H1 (cell line): ENCODE data around the gene ZSCAN18. TPM values are rescaled to one million over a fixed set of nuclear protein-coding genes. Genes with fewer than 3 reads are reported as not detected.
A peak's percentile ranks its signal among the peaks of the same experiment; 100 is the strongest.

ENCODE experiments used
- CTCF ChIA-PET: fragments of 300-600 bp; sonication (Branson Sonifier 250); formaldehyde crosslinking; loops from one replicate; lab custom pipeline; 2021; ENCODE audit not compliant: partially characterized antibody; lab: Charles Lee
- POLR2A ChIA-PET: fragments of 300-600 bp; sonication (Branson Sonifier 250); formaldehyde crosslinking; loops from one replicate; lab custom pipeline; 2021; ENCODE audit warnings: inconsistent platforms; ENCODE audit not compliant: partially characterized antibody; lab: Charles Lee
- DNase-seq, 2 experiments: peaks; one replicate each; pipeline versions ENCODE4 v3.0.0 to v3.0.0-alpha.2; 2010 to 2022; ENCODE audit warnings: low spot score in 2 of 2, low read depth in 1 of 2, mixed read lengths in 1 of 2
- FAIRE-seq: peaks from 2 replicates; lab custom pipeline; 2011; peaks lifted over from hg19 to GRCh38; lab: Jason Lieb, UNC
- H2AFZ ChIP-seq: 2 replicates; pipeline ENCODE4 v1.8.1; 2012; ENCODE audit warnings: low read length, inconsistent platforms
- H2AK5ac ChIP-seq: 2 replicates; pipeline ENCODE4 v1.6.1; 2013; ENCODE audit warnings: low read depth, low read length
- H2BK120ac ChIP-seq: replicated peaks from 2 replicates; pipeline ENCODE3; 2013; ENCODE audit warnings: low read depth, low read length, inconsistent platforms
- H2BK12ac ChIP-seq: 2 replicates; pipeline ENCODE4 v1.6.1; 2013; ENCODE audit warnings: low read depth, low read length
- H2BK15ac ChIP-seq: 2 replicates; pipeline ENCODE4 v1.6.1; 2013; ENCODE audit warnings: low read length
- H2BK20ac ChIP-seq: 2 replicates; pipeline ENCODE4 v1.6.1; 2013; ENCODE audit warnings: low read length
- H2BK5ac ChIP-seq: 2 replicates; pipeline ENCODE4 v1.6.1; 2013; ENCODE audit warnings: low read depth, low read length
- H3K14ac ChIP-seq: 2 replicates; pipeline ENCODE4 v1.6.1; 2013; ENCODE audit warnings: inconsistent platforms; ENCODE audit not compliant: insufficient read length
- H3K18ac ChIP-seq: 2 replicates; pipeline ENCODE4 v1.6.1; 2013; ENCODE audit warnings: low read length; ENCODE audit errors: extremely low read depth
- H3K23ac ChIP-seq: 2 replicates; pipeline ENCODE4 v1.6.1; 2013; ENCODE audit warnings: inconsistent platforms; ENCODE audit not compliant: insufficient read length
- H3K23me2 ChIP-seq: 2 replicates; pipeline ENCODE4 v1.6.1; 2013; ENCODE audit warnings: low read depth, low read length
- H3K27ac ChIP-seq: 2 replicates; pipeline ENCODE4 v1.6.1; 2011; ENCODE audit warnings: low read depth, low read length, inconsistent platforms
- H3K27me3 ChIP-seq, 4 experiments: replicated peaks in 1 of 4; 1 replicate in 1 of 4; 2 replicates in 3 of 4; pipeline versions ENCODE4 v1.6.1 to v1.8.1; 2011 to 2013; ENCODE audit warnings: low read length in 3 of 4, mild to moderate bottlenecking in 3 of 4, inconsistent platforms in 2 of 4, mixed read lengths in 2 of 4, moderate library complexity in 1 of 4; ENCODE audit not compliant: control insufficient read depth in 3 of 4, insufficient read depth in 3 of 4; ENCODE audit errors: extremely low read depth in 1 of 4
- H3K36me3 ChIP-seq, 4 experiments: 2 replicates each; pipeline versions ENCODE4 v1.6.1 to v1.8.1; 2011 to 2013; ENCODE audit warnings: mild to moderate bottlenecking in 4 of 4, low read length in 3 of 4, moderate library complexity in 2 of 4, control low read depth in 1 of 4, inconsistent platforms in 1 of 4; ENCODE audit not compliant: insufficient read depth in 4 of 4, control insufficient read depth in 2 of 4
- H3K4ac ChIP-seq: replicated peaks from 2 replicates; pipeline ENCODE3; 2013; ENCODE audit warnings: low read length, low read depth, mixed read lengths, inconsistent platforms; ENCODE audit not compliant: insufficient read length
- H3K4me1 ChIP-seq, 4 experiments: replicated peaks in 1 of 4; 1 replicate in 1 of 4; 2 replicates in 3 of 4; pipeline versions ENCODE4 v1.6.1 to v1.8.1; 2011 to 2013; ENCODE audit warnings: low read length in 3 of 4, inconsistent platforms in 2 of 4, mixed read lengths in 1 of 4; ENCODE audit not compliant: insufficient read depth in 4 of 4, control insufficient read depth in 3 of 4
- H3K4me2 ChIP-seq, 2 experiments: 2 replicates each; pipeline versions ENCODE4 v1.6.1 to v1.8.1; 2011 to 2013; ENCODE audit warnings: low read depth in 2 of 2, low read length in 2 of 2, control low read depth in 1 of 2, inconsistent platforms in 1 of 2, mild to moderate bottlenecking in 1 of 2; ENCODE audit not compliant: insufficient read depth in 1 of 2
- H3K4me3 ChIP-seq, 4 experiments: fragments of 200-600, 300-600 bp in 1 of 4; sonication (generic), shearing (Covaris generic), sonication (Bioruptor Twin) in 1 of 4; 2 replicates each; pipeline versions ENCODE4 v1.5.1 to v1.8.1; 2011 to 2016; ENCODE audit warnings: low read length in 4 of 4, low read depth in 3 of 4, control low read depth in 2 of 4, inconsistent platforms in 2 of 4, mild to moderate bottlenecking in 2 of 4, mixed read lengths in 1 of 4, moderate library complexity in 1 of 4; ENCODE audit not compliant: insufficient read depth in 2 of 4; ENCODE audit errors: extremely low read depth in 1 of 4
- H3K56ac ChIP-seq: replicated peaks from 2 replicates; pipeline ENCODE3; 2013; ENCODE audit warnings: low read depth, mild to moderate bottlenecking, mixed read lengths, low read length, inconsistent platforms; ENCODE audit not compliant: insufficient read length
- H3K79me1 ChIP-seq: 2 replicates; pipeline ENCODE4 v1.6.1; 2013; ENCODE audit warnings: low read depth, low read length, control low read depth
- H3K79me2 ChIP-seq, 2 experiments: 2 replicates each; pipeline versions ENCODE4 v1.6.1 to v1.8.1; 2012 to 2013; ENCODE audit warnings: low read length in 2 of 2, mild to moderate bottlenecking in 2 of 2, inconsistent platforms in 1 of 2; ENCODE audit not compliant: insufficient read depth in 2 of 2, control insufficient read depth in 1 of 2
- H3K9ac ChIP-seq, 4 experiments: replicated peaks in 1 of 4; 1 replicate in 1 of 4; 2 replicates in 3 of 4; pipeline versions ENCODE4 v1.6.1 to v1.8.1; 2011 to 2013; ENCODE audit warnings: low read depth in 3 of 4, low read length in 3 of 4, control low read depth in 2 of 4, mild to moderate bottlenecking in 2 of 4, moderate library complexity in 2 of 4, inconsistent platforms in 1 of 4; ENCODE audit errors: extremely low read depth in 1 of 4
- H3K9me3 ChIP-seq, 2 experiments: 2 replicates each; pipeline versions ENCODE4 v1.6.1 to v1.8.1; 2012 to 2013; ENCODE audit warnings: mild to moderate bottlenecking in 2 of 2, moderate library complexity in 2 of 2, control low read depth in 1 of 2, inconsistent platforms in 1 of 2, low read depth in 1 of 2, low read length in 1 of 2, mixed read lengths in 1 of 2; ENCODE audit not compliant: insufficient read depth in 2 of 2
- H4K20me1 ChIP-seq, 2 experiments: replicated peaks in 1 of 2; 2 replicates each; pipeline versions ENCODE3 to v1.8.1; 2011 to 2013; ENCODE audit warnings: inconsistent platforms in 2 of 2, low read length in 2 of 2, mild to moderate bottlenecking in 1 of 2; ENCODE audit not compliant: insufficient read depth in 2 of 2, control insufficient read depth in 1 of 2
- H4K5ac ChIP-seq: 2 replicates; pipeline ENCODE4 v1.6.1; 2013; ENCODE audit warnings: low read length, low read depth, mixed read lengths, inconsistent platforms; ENCODE audit not compliant: insufficient read length
- H4K8ac ChIP-seq: 2 replicates; pipeline ENCODE4 v1.8.0; 2013; ENCODE audit warnings: mild to moderate bottlenecking, moderate library complexity, low read length, inconsistent platforms; ENCODE audit not compliant: insufficient read depth; ENCODE audit errors: extremely low read depth
- H4K91ac ChIP-seq: replicated peaks from 2 replicates; pipeline ENCODE3; 2013; ENCODE audit warnings: low read length, mixed read lengths, inconsistent platforms; ENCODE audit not compliant: insufficient read length
- BRCA1 ChIP-seq: IDR thresholded peaks from 2 replicates; pipeline ENCODE4 v1.6.1; 2012; ENCODE audit warnings: low read depth, low read length, improper control_type of control experiment
- CBX5 ChIP-seq: fragments of 300-800, 300-1000 bp; sonication (generic); IDR thresholded peaks from 2 replicates; pipeline ENCODE4 v1.7.1; 2016; ENCODE audit warnings: antibody characterized with exemption, low read length, low read depth
- CBX8 ChIP-seq: fragments of 300-800, 300-1000 bp; sonication (generic); IDR thresholded peaks from 2 replicates; pipeline ENCODE4 v1.7.1; 2016; ENCODE audit warnings: low read depth, low read length, borderline replicate concordance
- CREB1 ChIP-seq: IDR thresholded peaks from 2 replicates; pipeline ENCODE4 v1.6.1; 2012; ENCODE audit warnings: inconsistent platforms
- EZH2 ChIP-seq: fragments of 200-600 bp; sonication (generic); IDR thresholded peaks from 2 replicates; pipeline ENCODE4 v1.7.1; 2012; ENCODE audit warnings: low read depth, mild to moderate bottlenecking, moderate library complexity, low read length, inconsistent platforms; ENCODE audit not compliant: severe bottlenecking
- JUND ChIP-seq: IDR thresholded peaks from 2 replicates; pipeline ENCODE4 v1.6.1; 2011; ENCODE audit warnings: mild to moderate bottlenecking, improper control_type of control experiment, low read length
- MAFK ChIP-seq: IDR thresholded peaks from 2 replicates; pipeline ENCODE4 v1.6.1; 2012; ENCODE audit warnings: low read depth, mild to moderate bottlenecking, improper control_type of control experiment, low read length
- POLR2AphosphoS5 ChIP-seq: IDR thresholded peaks from 2 replicates; pipeline ENCODE4 v1.6.1; 2011; ENCODE audit warnings: low read depth, low read length
- RBBP5 ChIP-seq: IDR thresholded peaks from 2 replicates; pipeline ENCODE4 v1.7.1; 2012; ENCODE audit warnings: low read depth, mild to moderate bottlenecking, inconsistent platforms, low read length, moderate library complexity, borderline replicate concordance
- SAP30 ChIP-seq: fragments of 300-600 bp; sonication (generic); IDR thresholded peaks from 2 replicates; pipeline ENCODE4 v1.7.1; 2012; ENCODE audit warnings: low read length, moderate library complexity, mild to moderate bottlenecking, inconsistent platforms; ENCODE audit not compliant: insufficient read depth, insufficient replicate concordance
- TAF1 ChIP-seq: IDR thresholded peaks from 2 replicates; pipeline ENCODE4 v1.6.1; 2011; ENCODE audit warnings: mild to moderate bottlenecking, low read depth, low read length
- TCF12 ChIP-seq: IDR thresholded peaks from 2 replicates; pipeline ENCODE4 v1.6.1; 2011; ENCODE audit warnings: low read depth, mild to moderate bottlenecking, low read length
- WGBS, 2 experiments: shearing (Covaris generic) in 1 of 2; methylation state at CpG; one replicate each; pipeline versions ENCODE4 v1.1.6 to v1.1.7; 2013 to 2015; ENCODE audit warnings: low lambda C conversion rate in 2 of 2, mixed read lengths in 2 of 2, inconsistent platforms in 1 of 2, low coverage in 1 of 2, missing lambda C conversion rate in 1 of 2; ENCODE audit not compliant: insufficient replicate concordance in 2 of 2, insufficient coverage in 1 of 2, insufficient read length in 1 of 2; ENCODE audit errors: extremely low coverage in 1 of 2, missing lambda C conversion rate in 1 of 2; 5-methylcytosine and 5-hydroxymethylcytosine counted together
- polyA plus RNA-seq, 7 experiments: library from polyadenylated mRNA; depleted of rRNA in 3 of 7; stranded (reverse) in 5 of 7; unstranded in 2 of 7; fragments of >200 nt in 5 of 7; fragments of 200-250 nt in 2 of 7; gene quantifications; 1 replicate in 5 of 7; 2 replicates in 1 of 7; 4 replicates in 1 of 7; pipeline versions ENCODE4 v1.2.1 to v1.2.3, GENCODE V29; 2011 to 2013; ENCODE audit warnings: missing spikeins in 2 of 7, mixed read lengths in 2 of 7
- total RNA-seq: library from RNA; stranded (reverse); fragmentation: NEBNext Ultra II Directional; extraction: Animal tissue kit (Norgen Biotek cat#: 25700); gene quantifications from 2 replicates; pipeline ENCODE4 v1.2.1, GENCODE V29; 2021
- TF ChIP-seq, protein P1 (sequence below): IDR thresholded peaks from 2 replicates; pipeline ENCODE4 v1.6.1; 2012; ENCODE audit warnings: low read length, inconsistent platforms

Gene ZSCAN18
- total and polyA plus RNA-seq, 2 of the 8 experiments (the other 6 are each of a cell fraction or from before 2014, with no cell fraction given), result 37.0 to 41.4 TPM

DNA sequence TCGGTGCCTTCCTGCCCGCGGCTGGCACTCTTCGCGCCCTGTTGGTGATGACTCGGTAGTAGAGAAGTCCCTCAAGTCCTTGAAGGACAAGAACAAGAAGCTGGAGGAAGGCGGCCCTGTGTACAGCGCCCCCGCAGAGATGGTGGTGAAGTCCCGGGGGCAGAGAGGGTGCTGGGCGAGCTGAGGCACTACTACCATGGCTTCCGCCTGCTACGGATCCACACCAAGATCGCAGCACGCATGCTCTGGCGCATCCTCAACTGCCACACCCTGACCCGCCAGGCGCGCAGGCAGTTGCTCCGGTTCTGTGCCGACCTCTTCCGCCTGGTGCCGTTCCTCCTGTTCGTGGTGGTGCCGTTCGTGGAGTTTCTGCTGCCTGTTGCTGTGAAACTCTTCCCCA lies 53.1 kb downstream of the ZSCAN18 start:
- Histone ChIP-seq H2BK20ac (no peak overlapping the region), H3K79me2 (no peaks in the 10 kb centered on the region), H4K91ac (peak overlapping the region; percentile 54), H4K5ac (no peak overlapping the region), H2AK5ac (no peak overlapping the region), H2BK15ac (no peak overlapping the region), H3K9ac (no peak overlapping the region), H3K4me1 (peaks cover 0 to 3% (median 0%) of the 10 kb centered on the region in 4 experiments; a peak in 2 of 7 replicates), H3K4me3 (no peak overlapping the region), H3K27me3 (peaks cover 0 to 5% (median 4%) of the 10 kb centered on the region in 4 experiments; a peak in 4 of 7 replicates), H2AFZ (no peak overlapping the region), H3K9me3 (peaks cover 29 to 51% of the 10 kb centered on the region in 2 experiments), H2BK12ac (no peak overlapping the region), H3K4ac (no peak overlapping the region), H3K23ac (no peak overlapping the region), H3K4me2 (no peak overlapping the region), H2BK120ac (no peak overlapping the region), H3K18ac (no peak overlapping the region), H4K8ac (no peak overlapping the region), H4K20me1 (no peaks in the 10 kb centered on the region), H2BK5ac (no peak overlapping the region), H3K56ac (no peak overlapping the region), H3K23me2 (no peaks in the 10 kb centered on the region; the same call in 1 of the 2 replicates), H3K36me3 (no peaks in the 10 kb centered on the region), H3K79me1 (no peaks in the 10 kb centered on the region), H3K27ac (no peak overlapping the region), H3K14ac (no peak overlapping the region)
- 98% methylated on average over 25 of the region's 26 CpGs; no CpG with 5 or more reads in 1 of the 2 experiments for WGBS, 2 experiments
- CTCF ChIA-PET, result interaction anchor here (0.8 to 6.7 kb wide), 10 partner anchors 12 to 109 kb away, joined by 3 to 113 read pairs (median 9); partner anchors contain the start of gene ZNF135
- DNase-seq, result no peak
- POLR2A ChIA-PET, result interaction anchor here (1.4 to 6.2 kb wide), 10 partner anchors 7 to 106 kb away, joined by 3 to 45 read pairs (median 6); partner anchors contain the start of genes ZNF135 and ZNF329
- FAIRE-seq, result no peak
- TF ChIP-seq POLR2AphosphoS5 (no peak), TAF1 (no peak), BRCA1 (no peak), JUND (no peak), MAFK (no peak), TCF12 (no peak), CBX5 (no peak), RBBP5 (no peak), CBX8 (no peak), SAP30 (no peak), CREB1 (no peak), EZH2 (no peak)
- TF ChIP-seq, protein P1, sequence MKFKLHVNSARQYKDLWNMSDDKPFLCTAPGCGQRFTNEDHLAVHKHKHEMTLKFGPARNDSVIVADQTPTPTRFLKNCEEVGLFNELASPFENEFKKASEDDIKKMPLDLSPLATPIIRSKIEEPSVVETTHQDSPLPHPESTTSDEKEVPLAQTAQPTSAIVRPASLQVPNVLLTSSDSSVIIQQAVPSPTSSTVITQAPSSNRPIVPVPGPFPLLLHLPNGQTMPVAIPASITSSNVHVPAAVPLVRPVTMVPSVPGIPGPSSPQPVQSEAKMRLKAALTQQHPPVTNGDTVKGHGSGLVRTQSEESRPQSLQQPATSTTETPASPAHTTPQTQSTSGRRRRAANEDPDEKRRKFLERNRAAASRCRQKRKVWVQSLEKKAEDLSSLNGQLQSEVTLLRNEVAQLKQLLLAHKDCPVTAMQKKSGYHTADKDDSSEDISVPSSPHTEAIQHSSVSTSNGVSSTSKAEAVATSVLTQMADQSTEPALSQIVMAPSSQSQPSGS, result no peak
